Endothelial cell of umbilical vein (primary cell): ENCODE results near the gene MYMK. TPM values are rescaled to one million over a fixed set of nuclear protein-coding genes. Genes with fewer than 3 reads are reported as not detected.

Source experiments
- BruUV-seq: library from RNA; stranded (reverse); fragments of 400-500 nt; replicated peaks from 2 replicates; lab custom pipeline; 2021; lab: Mats Ljungman, UMichigan
- CTCF ChIA-PET: fragments of 300-600, 350-600 bp; sonication (Branson Sonifier 250); formaldehyde crosslinking; loops from one replicate; lab custom pipeline; 2021; ENCODE audit warnings: antibody characterized with exemption, inconsistent platforms; lab: Charles Lee
- POLR2A ChIA-PET: fragments of 300-600, 350-600 bp; sonication (Branson Sonifier 250); formaldehyde crosslinking; loops from one replicate; lab custom pipeline; 2021; ENCODE audit warnings: antibody characterized with exemption, inconsistent platforms; lab: Charles Lee
- DNase-seq: peaks from one replicate; pipeline ENCODE4 v3.0.0-alpha.2; 2011; ENCODE audit warnings: low read depth, low spot score
- FAIRE-seq: peaks from 2 replicates; lab custom pipeline; 2011; peaks lifted over from hg19 to GRCh38; lab: Jason Lieb, UNC
- H2AFZ ChIP-seq: 2 replicates; pipeline ENCODE4 v1.6.0; 2012; ENCODE audit warnings: low read depth, low read length, control low read depth, inconsistent platforms
- H3K27ac ChIP-seq: 2 replicates; pipeline ENCODE4 v1.5.1; 2011; ENCODE audit warnings: low read depth, mild to moderate bottlenecking, control low read depth, low read length, moderate library complexity; ENCODE audit not compliant: insufficient read depth
- H3K27me3 ChIP-seq, 2 experiments: 2 replicates each; pipeline versions ENCODE4 v1.6.0 to v1.6.1; 2011; ENCODE audit warnings: low read length in 2 of 2, mixed read lengths in 1 of 2; ENCODE audit not compliant: control insufficient read depth in 2 of 2, insufficient read depth in 2 of 2
- H3K36me3 ChIP-seq, 2 experiments: 2 replicates in 1 of 2; 3 replicates in 1 of 2; pipeline ENCODE4 v1.5.1; 2011; ENCODE audit warnings: low read length in 2 of 2, mild to moderate bottlenecking in 1 of 2, moderate library complexity in 1 of 2; ENCODE audit not compliant: control insufficient read depth in 2 of 2, insufficient read depth in 2 of 2; ENCODE audit errors: extremely low read depth in 1 of 2
- H3K4me1 ChIP-seq: 3 replicates; pipeline ENCODE4 v1.5.1; 2011; ENCODE audit warnings: mild to moderate bottlenecking, low read length; ENCODE audit not compliant: control insufficient read depth, insufficient read depth; ENCODE audit errors: extremely low read depth
- H3K4me2 ChIP-seq: 2 replicates; pipeline ENCODE4 v1.6.1; 2011; ENCODE audit warnings: low read length, control low read depth, mixed read lengths; ENCODE audit not compliant: insufficient read depth
- H3K4me3 ChIP-seq, 3 experiments: fragments of 200-600 bp in 1 of 3; sonication (generic), shearing (Covaris generic) in 1 of 3; replicated peaks in 1 of 3; 2 replicates each; pipeline ENCODE4 v1.5.1; 2011 to 2016; ENCODE audit warnings: control low read depth in 3 of 3, low read length in 3 of 3, mild to moderate bottlenecking in 2 of 3, inconsistent platforms in 1 of 3, low read depth in 1 of 3, moderate library complexity in 1 of 3; ENCODE audit not compliant: insufficient read depth in 1 of 3
- H3K79me2 ChIP-seq: 2 replicates; pipeline ENCODE4 v1.6.0; 2012; ENCODE audit warnings: low read length, inconsistent platforms; ENCODE audit not compliant: control insufficient read depth, insufficient read depth
- H3K9ac ChIP-seq: replicated peaks from 2 replicates; pipeline ENCODE3; 2011; ENCODE audit warnings: low read length, control low read depth; ENCODE audit not compliant: insufficient read depth; ENCODE audit errors: extremely low read depth
- H3K9me1 ChIP-seq: replicated peaks from 3 replicates; pipeline ENCODE4 v1.6.0; 2011; ENCODE audit warnings: mild to moderate bottlenecking, low read length; ENCODE audit not compliant: control insufficient read depth, insufficient read depth; ENCODE audit errors: extremely low read depth
- H3K9me3 ChIP-seq: replicated peaks from 2 replicates; pipeline ENCODE4 v1.5.1; 2012; ENCODE audit warnings: low read length, inconsistent platforms; ENCODE audit not compliant: control insufficient read depth, insufficient read depth
- H4K20me1 ChIP-seq: replicated peaks from 2 replicates; pipeline ENCODE3; 2011; ENCODE audit warnings: mild to moderate bottlenecking, low read length; ENCODE audit not compliant: control insufficient read depth, insufficient read depth; ENCODE audit errors: extremely low read depth
- EZH2 ChIP-seq: IDR thresholded peaks from 2 replicates; pipeline ENCODE4 v1.6.1; 2012; ENCODE audit warnings: borderline replicate concordance, low read depth, mild to moderate bottlenecking, moderate library complexity, low read length, inconsistent platforms; ENCODE audit not compliant: severe bottlenecking
- FOS ChIP-seq: IDR thresholded peaks from 2 replicates; pipeline ENCODE4 v1.6.1; 2011; ENCODE audit warnings: mild to moderate bottlenecking, low read length, moderate library complexity, borderline replicate concordance; ENCODE audit not compliant: insufficient read depth
- JUN ChIP-seq: IDR thresholded peaks from 2 replicates; pipeline ENCODE4 v1.6.1; 2011; ENCODE audit warnings: borderline replicate concordance, low read depth; ENCODE audit not compliant: insufficient read length, insufficient read depth
- MYC ChIP-seq: IDR thresholded peaks from one replicate; pipeline ENCODE4 v1.6.1; 2011; ENCODE audit warnings: mild to moderate bottlenecking, low read depth, low read length
- POLR2AphosphoS5 ChIP-seq: IDR thresholded peaks from 2 replicates; pipeline ENCODE4 v1.6.1; 2012; ENCODE audit warnings: low read depth, mild to moderate bottlenecking, control low read depth, low read length, moderate library complexity; ENCODE audit not compliant: insufficient read depth
- dilution Hi-C: fragments of 300-500 bp; cut with MboI; formaldehyde crosslinking; loops from one replicate; pipeline ENCODE4 v1.15.0; 2019; ENCODE audit warnings: low sequenced_read_pairs; ENCODE audit not compliant: extremely low pct_ligation_motif_present
- intact Hi-C: fragments of 100-400 bp; cut with micrococcal nuclease; formaldehyde crosslinking; loops from one replicate; pipeline ENCODE4 v1.10.0; 2022
- polyA plus RNA-seq, 4 experiments: library from polyadenylated mRNA; depleted of rRNA in 3 of 4; stranded (reverse) in 3 of 4; unstranded in 1 of 4; fragments of >200 nt; gene quantifications; 2 replicates each; pipeline versions ENCODE4 v1.2.1 to v1.2.3, GENCODE V29; 2011 to 2012; ENCODE audit warnings: missing spikeins in 1 of 4
- total RNA-seq: library from RNA; stranded (reverse); gene quantifications from 2 replicates; pipeline ENCODE4 v1.2.3, GENCODE V29; 2021
- TF ChIP-seq, protein P1 (sequence below): IDR thresholded peaks from 2 replicates; pipeline ENCODE4 v1.6.1; 2011; ENCODE audit not compliant: insufficient read depth, insufficient read length

The MYMK gene
- total and polyA plus RNA-seq, 2 donors (not counting 3 experiments of a cell fraction or from before 2014, with no cell fraction given), result not detected

- intact Hi-C loops, result no loop called here
- CTCF ChIA-PET, result interaction anchor here (0.8 to 2.2 kb wide), 4 partner anchors 9 to 468 kb away, joined by 3 to 9 read pairs (median 3); partner anchors contain the start of gene SLC2A6
Observed at GRCh38 chr9:133490201-133490681, 34.5 kb downstream of the MYMK start.

GRCh38 chr9:133489253-133490190 is 35.2 kb downstream of the MYMK start:
- Histone ChIP-seq H3K27me3 (no peaks in the 10 kb centered on the region), H3K4me2 (no peak overlapping the region), H3K9ac (no peak overlapping the region), H3K27ac (no peak overlapping the region), H2AFZ (no peak overlapping the region), H3K79me2 (no peaks in the 10 kb centered on the region), H4K20me1 (no peaks in the 10 kb centered on the region), H3K9me1 (no peaks in the 10 kb centered on the region), H3K36me3 (no peaks in the 10 kb centered on the region), H3K4me3 (no peak overlapping the region), H3K9me3 (no peaks in the 10 kb centered on the region), H3K4me1 (no peaks in the 10 kb centered on the region)
- ChIA-PET POLR2A (no interaction called here), CTCF (interaction anchor here (0.8 to 2.2 kb wide), 4 partner anchors 9 to 467 kb away, joined by 3 to 9 read pairs (median 3); partner anchors contain the start of gene SLC2A6)
- no TSS peak for BruUV-seq
- TF ChIP-seq FOS (no peak), POLR2AphosphoS5 (no peak)
- FAIRE-seq, result no peak
- intact Hi-C loops (no loop called here), dilution Hi-C loops (no loop called here)
- no peak for DNase-seq

More at GRCh38 chr9:133490201-133490681, 34.5 kb downstream of the MYMK start:
- dilution Hi-C loops, result no loop called here
- no peak for FAIRE-seq
- Histone ChIP-seq H3K4me1 (no peaks in the 10 kb centered on the region), H3K9me1 (no peaks in the 10 kb centered on the region), H3K9ac (no peak overlapping the region), H2AFZ (no peak overlapping the region), H3K9me3 (no peaks in the 10 kb centered on the region), H3K36me3 (no peaks in the 10 kb centered on the region), H3K4me2 (no peak overlapping the region), H3K79me2 (no peaks in the 10 kb centered on the region), H3K4me3 (no peak overlapping the region), H3K27me3 (no peaks in the 10 kb centered on the region), H4K20me1 (no peaks in the 10 kb centered on the region), H3K27ac (no peak overlapping the region)
- no TSS peak for BruUV-seq
- TF ChIP-seq JUN (no peak), MYC (no peak), POLR2AphosphoS5 (no peak), FOS (no peak), EZH2 (no peak)
- TF ChIP-seq, protein P1, sequence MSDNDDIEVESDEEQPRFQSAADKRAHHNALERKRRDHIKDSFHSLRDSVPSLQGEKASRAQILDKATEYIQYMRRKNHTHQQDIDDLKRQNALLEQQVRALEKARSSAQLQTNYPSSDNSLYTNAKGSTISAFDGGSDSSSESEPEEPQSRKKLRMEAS, result no peak
- POLR2A ChIA-PET, result no interaction called here
- DNase-seq, result no peak
